Right lung (tissue), 5 donors: ENCODE measurements around the gene C2CD4D. TPM values are rescaled to one million over a fixed set of nuclear protein-coding genes. Genes with fewer than 3 reads are reported as not detected.

Experiments used
- DNase-seq, 2 donors: peaks; one replicate each; pipeline ENCODE4 v3.0.0-alpha.2; 2013
- polyA plus RNA-seq, 5 donors: library from polyadenylated mRNA; unstranded; fragments of 120-200 nt; gene quantifications; one replicate each; pipeline versions ENCODE4 v1.2.1 to v1.2.3, GENCODE V29; 2013; ENCODE audit warnings: inconsistent platforms in 1 of 5, low replicate concordance in 1 of 5; ENCODE audit not compliant: insufficient read length in 5 of 5, insufficient read depth in 1 of 5

The C2CD4D gene
- polyA plus RNA-seq, 5 donors = 0.25 to 0.87 (median 0.35) TPM

DNA sequence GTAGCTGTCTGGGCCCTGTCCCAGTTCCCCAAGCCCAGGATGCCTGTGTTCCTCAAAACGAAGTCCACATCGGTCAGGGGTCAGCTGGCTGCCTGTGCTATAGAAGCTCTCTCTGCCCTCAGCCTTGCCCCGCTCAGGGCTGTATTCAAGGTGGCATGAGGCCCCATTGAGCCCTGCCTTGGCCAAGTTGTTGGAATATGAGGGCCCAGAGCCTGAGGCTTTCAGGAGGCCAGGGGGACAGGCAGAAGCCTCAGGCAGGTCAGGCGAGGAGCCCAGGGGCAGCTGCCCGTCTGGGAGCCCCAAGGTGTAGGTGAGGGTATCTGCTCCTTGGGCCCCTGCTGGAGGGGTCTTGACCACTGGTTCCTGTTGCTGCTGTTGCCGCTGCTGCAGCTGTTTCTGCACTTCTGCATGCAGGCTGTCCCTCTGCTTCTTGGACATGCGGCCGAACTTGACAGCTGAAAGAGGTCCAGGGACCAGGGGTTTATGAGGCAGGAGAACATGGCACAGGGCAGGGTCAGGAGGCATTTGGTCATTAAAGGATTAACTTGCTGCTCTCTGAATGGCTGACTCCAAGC, 24.6 kb downstream of the C2CD4D start:
- DNase-seq = no peak

GRCh38 chr1:151814426-151814825, 25.2 kb downstream of the C2CD4D start:
- DNase-seq = no peak

GRCh38 chr1:151813271-151813977, 26.2 kb downstream of the C2CD4D start:
- no peak for DNase-seq

GRCh38 chr1:151811181-151811580, 28.4 kb downstream of the C2CD4D start:
- DNase-seq = no peak

DNA sequence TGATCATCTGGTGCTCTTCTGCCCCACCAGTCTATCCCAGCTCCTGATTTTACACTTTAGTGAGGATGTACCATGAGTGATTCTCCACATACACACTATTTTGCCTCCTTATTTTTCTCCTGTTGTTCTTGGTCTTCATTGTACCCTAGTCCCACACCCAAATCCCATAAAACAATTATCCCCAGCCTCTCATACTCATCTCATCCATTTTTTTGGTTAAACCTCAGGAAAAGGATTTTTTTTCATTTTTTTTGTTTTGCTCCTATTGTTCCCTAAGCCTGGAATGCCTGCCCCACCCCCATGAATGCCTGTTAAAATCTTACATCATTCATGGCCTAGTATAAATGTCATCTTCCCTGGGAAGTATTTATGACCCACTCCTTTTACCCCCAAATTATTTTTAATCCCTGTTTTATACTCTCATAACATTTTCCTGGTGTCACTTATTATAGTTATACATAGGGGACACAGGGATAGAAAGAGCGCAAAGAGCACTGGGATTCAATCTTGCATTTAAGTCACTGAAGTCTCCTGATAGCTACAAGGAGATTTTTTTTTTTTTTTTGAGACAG, 29.5 kb downstream of the C2CD4D start:
- DNase-seq = no peak

- no peak for DNase-seq
Observed at GRCh38 chr1:151809290-151809984, 30.2 kb downstream of the C2CD4D start.

- no peak for DNase-seq
Observed at GRCh38 chr1:151807766-151808165, 31.9 kb downstream of the C2CD4D start.

- DNase-seq = no peak
Observed at GRCh38 chr1:151807131-151807530, 32.5 kb downstream of the C2CD4D start.

- no peak for DNase-seq
Observed at GRCh38 chr1:151806170-151806569, 33.5 kb downstream of the C2CD4D start.

GRCh38 chr1:151805066-151805820, 34.4 kb downstream of the C2CD4D start, which contains the start of gene LINGO4:
TSS of gene LINGO4 (minus strand) at chr1:151805419. CDS start at chr1:151802704, 2,715 bp downstream.
- DNase-seq = no peak

DNA sequence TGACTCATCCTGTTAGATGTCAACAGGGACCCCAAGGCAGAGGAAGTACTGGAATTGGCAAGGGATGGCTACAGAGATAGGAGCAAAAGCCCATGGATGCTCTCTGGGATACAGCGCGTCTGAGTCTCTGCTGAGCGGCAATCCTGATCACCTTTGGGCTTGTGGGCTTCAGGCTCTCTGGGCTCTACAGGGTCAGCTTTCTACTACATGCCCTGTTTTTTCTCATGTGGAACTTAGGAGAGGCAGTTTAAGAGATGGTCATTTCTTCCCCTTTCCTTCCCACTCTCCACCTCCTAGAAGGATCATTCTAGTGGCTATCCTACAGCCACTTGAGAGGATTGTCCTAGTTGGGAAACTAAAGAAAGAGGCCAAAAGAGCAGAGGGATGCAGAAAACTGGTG, 35.7 kb downstream of the C2CD4D start:
- DNase-seq = no peak

DNA sequence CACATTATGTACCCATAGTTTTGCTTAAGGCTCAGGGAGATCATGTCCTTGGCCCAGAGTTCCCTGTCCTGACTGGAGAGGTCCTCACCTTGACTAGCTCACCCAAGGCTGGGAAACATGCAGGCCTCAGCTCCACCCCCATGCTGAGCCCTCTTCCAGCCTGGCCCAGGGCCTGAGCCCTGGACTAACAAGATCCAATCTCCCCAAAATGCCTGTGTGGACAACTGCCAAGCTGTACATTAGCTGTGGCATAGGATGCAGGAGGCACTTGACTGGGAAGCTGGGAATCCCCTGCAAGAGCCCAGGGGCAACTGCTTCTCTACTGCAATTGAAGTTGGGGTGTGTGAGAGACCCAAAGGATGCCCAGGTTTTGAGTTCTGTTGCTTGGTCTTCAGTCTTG, 36.5 kb downstream of the C2CD4D start:
- DNase-seq = no peak

DNA sequence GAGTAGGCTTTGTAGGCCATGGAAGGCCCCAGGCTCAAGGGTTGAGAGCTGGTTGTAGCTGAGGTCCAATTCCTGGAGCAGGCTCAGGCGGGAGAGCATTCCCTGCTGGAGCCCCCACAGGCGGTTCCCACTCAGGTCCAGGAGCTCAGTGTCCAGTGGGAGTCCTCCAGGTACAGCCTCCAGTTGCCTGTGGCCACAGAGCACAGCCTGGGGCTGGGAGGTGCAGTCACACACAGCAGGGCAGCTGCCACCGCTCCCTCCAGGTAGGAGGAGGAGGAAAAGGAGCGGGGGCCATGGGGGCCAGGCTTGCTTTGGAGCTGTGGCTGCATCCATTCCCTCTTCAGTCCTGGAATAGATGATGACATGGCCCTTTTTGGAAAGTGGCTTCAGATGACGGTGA, 37.2 kb downstream of the C2CD4D start:
- no peak for DNase-seq

DNA sequence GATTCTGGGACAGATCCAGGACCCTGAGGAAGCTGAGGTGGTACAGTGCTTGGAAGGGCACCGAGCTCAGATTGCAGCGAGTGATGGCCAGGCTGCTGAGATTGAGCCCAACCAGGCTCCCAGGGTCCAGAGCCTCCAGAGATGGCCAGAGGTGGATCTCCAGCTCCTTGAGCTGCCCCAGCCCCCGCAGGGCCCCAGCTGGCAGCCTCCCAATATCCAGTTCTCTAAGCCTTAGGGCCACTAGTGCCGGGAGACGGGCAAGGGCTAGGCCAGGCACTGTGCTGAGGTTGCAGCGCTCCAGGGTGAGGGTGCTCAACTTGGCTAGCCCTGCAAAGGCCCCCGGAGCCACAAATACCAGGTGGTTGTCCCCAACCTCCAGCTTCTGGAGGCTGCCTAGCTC, 37.8 kb downstream of the C2CD4D start:
- no peak for DNase-seq

- no peak for DNase-seq
Observed at GRCh38 chr1:151801310-151801820, 38.3 kb downstream of the C2CD4D start.

GRCh38 chr1:151800830-151801229, 38.8 kb downstream of the C2CD4D start:
- DNase-seq = no peak

DNA sequence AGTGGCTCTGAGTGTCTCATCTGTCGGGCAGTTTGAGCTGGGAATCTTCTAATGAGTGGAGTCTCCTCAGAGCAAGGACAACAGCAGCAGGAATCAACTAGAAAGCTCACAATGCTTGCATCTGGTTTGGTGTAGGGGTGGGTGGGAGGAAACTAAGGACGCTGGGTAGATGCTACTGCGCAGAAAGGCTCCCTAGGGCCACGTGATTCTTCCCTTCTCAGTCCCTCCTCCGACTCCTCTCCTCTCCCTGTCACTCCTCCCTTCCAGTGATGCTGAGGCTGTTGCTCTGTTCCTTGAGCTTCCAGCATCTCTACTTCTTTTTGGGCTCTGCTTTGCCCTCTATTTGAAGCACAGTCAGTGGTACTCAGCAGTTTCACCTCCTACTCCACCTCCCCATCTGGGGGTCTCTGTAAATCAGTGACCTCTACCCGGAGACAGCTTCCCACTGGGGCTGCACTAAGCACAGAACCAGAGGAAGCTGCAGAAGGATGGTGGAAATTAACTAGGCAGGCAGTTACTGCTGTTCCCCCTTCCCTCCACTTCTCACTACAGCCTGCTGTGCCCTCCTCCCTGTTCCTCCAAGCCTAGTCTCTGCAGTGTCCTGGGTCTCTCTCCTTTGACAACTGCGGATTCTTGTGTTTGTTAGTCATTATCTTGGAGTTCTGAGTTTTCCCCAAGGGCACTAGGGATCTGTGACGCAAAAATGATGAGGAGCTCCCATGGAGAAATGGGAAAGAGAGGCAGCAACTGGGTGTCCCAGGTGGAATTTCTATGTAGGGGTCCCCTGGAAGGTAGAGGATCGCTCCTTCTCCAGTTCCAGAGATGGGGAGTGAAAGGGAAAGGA, 40.2 kb downstream of the C2CD4D start:
- no peak for DNase-seq

DNA sequence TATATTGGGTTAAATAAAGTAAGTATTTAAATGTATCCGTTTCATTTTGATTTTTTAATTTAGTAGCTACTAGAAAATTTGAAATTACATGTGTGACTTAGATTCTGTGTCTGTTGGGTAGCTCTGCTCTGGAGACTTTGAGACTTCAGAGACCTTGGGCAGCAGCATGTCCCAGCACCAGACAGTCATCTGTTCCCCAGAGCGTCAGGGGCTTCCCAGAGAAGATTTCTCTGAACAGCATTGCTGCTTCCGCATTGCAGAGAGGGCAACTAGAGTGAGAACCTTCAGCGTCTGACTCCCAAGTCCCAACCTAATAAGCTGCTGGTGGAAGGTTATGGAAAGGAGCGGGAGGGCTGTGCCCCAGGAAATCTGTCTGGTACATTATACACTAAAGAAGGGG, 41.0 kb downstream of the C2CD4D start:
- DNase-seq = no peak

- no peak for DNase-seq
Observed at GRCh38 chr1:151790940-151791651, 48.5 kb downstream of the C2CD4D start.
